GM15510 (cell line): ENCODE results near the gene ANKRD18A.

Experiments used
- POLR2A ChIP-seq: IDR thresholded peaks from 3 replicates; pipeline ENCODE4 v1.6.1; 2011; ENCODE audit warnings: borderline replicate concordance; ENCODE audit not compliant: insufficient read length; ENCODE audit errors: extremely low read depth

The ANKRD18A gene

GRCh38 chr9:38620483-38621433 is at the start of gene ANKRD18A:
TSS of gene ANKRD18A (minus strand) at chr9:38620596. CDS start at chr9:38620285, 311 bp downstream.
- TF ChIP-seq POLR2A = no peak

GRCh38 chr9:38668791-38669466 is 48.5 kb upstream of the ANKRD18A start:
- TF ChIP-seq POLR2A = no peak

- no peak for TF ChIP-seq POLR2A
Measured at GRCh38 chr9:38662763-38663593, 42.6 kb upstream of the ANKRD18A start.

- no peak for TF ChIP-seq POLR2A
Measured at GRCh38 chr9:38659538-38659937, 39.1 kb upstream of the ANKRD18A start.

- no peak for TF ChIP-seq POLR2A
Measured at GRCh38 chr9:38656896-38657295, 36.5 kb upstream of the ANKRD18A start.

GRCh38 chr9:38652486-38652885 is 32.1 kb upstream of the ANKRD18A start:
- TF ChIP-seq POLR2A = no peak

GRCh38 chr9:38652044-38652443 is 31.6 kb upstream of the ANKRD18A start:
- no peak for TF ChIP-seq POLR2A

- no peak for TF ChIP-seq POLR2A
Measured at GRCh38 chr9:38651400-38652042, 31.1 kb upstream of the ANKRD18A start.

- TF ChIP-seq POLR2A = no peak
Measured at GRCh38 chr9:38650564-38650963, 30.2 kb upstream of the ANKRD18A start.

GRCh38 chr9:38649731-38650363 is 29.5 kb upstream of the ANKRD18A start:
- TF ChIP-seq POLR2A = no peak

- TF ChIP-seq POLR2A = no peak
Measured at GRCh38 chr9:38644601-38645000, 24.2 kb upstream of the ANKRD18A start.

- no peak for TF ChIP-seq POLR2A
Measured at GRCh38 chr9:38643815-38644173, 23.4 kb upstream of the ANKRD18A start.

- no peak for TF ChIP-seq POLR2A
Measured at GRCh38 chr9:38642951-38643814, 22.8 kb upstream of the ANKRD18A start.

GRCh38 chr9:38641985-38642864 is 21.8 kb upstream of the ANKRD18A start:
- TF ChIP-seq POLR2A = no peak
